ENCODE measurements around the gene RBM33. TPM values are rescaled to one million over a fixed set of nuclear protein-coding genes. Genes with fewer than 3 reads are reported as not detected.

RBM33 gene
- total and polyA plus RNA-seq, 2 of the 13 experiments (the other 11 are each of a cell fraction or from before 2014, with no cell fraction given), result 12.4 to 28.9 TPM

DNA sequence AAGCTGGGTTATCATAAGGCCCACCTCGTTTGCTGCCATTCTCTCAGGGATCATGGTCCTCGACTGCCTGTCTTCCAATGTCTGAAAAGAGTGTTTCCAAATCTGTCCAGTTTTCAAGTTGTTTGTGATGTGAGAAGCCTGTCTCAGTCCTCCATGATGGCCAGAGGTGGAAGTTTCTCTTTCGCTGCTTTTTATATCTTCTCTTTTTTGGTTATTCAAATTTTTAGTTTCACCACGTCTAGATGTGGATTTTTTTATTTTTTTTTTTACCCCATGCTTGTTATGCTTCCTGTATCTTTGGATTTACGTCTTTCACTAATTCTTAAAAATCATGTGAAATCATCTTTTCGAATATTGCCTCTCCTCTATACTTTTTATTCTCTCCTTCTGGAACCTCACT lies 6.1 kb upstream of the RBM33 start (continued):
- TF ChIP-seq KMT2B (CRISPR knock-in tag; IDR thresholded peaks at IDR 0.05), result no peak
- TF ChIP-seq, protein P1, sequence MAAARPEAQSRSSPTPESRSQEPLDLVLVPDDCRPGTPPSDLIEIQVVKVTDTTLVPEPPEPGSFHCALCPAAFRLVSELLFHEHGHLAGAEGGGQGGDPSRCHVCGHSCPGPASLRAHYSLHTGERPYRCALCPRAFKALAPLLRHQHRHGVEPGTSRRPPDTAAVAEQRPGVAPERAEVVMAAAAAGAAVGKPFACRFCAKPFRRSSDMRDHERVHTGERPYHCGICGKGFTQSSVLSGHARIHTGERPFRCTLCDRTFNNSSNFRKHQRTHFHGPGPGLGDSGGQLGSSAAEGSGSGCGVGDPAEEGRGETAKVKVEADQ (CRISPR knock-in tag; IDR thresholded peaks at IDR 0.05; ENCODE audit: borderline replicate concordance), result no peak

DNA sequence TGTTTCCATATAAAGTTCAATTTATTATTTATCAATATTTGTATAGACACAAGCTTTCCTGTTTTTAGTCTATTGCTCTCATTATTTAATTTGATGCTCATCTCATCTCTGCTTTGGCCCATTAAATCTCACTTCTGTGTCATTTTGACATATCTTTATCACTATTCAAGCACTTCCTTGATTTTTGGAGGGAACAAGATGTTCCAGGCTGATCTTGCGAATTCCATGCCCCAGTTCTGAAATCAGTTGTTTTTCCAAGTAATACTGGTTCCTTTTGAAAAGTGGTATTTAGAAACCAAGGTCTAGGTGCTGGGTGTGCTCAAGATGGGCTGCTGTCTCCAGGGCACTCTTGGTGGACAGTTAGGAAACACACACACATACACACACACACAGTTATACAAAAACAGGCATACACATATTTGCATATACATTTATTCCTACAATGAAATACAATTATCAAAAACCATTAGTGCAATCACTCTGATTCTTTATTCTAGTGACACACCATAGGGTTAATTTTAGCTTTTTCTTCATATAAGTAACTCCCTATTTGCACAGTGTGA lies 4.4 kb upstream of the RBM33 start:
- H3K27ac ChIP-seq (ENCODE audit: extremely low read length, insufficient read depth, low read length), result no peak overlapping the region
- no peak for ATAC-seq
- peaks cover 10% of the 10 kb centered on the region; the same call in 1 of the 2 replicates for H3K9me3 ChIP-seq (ENCODE audit: low read length)
- ChIA-PET POLR2A (no interaction called here), CTCF (ENCODE audit: low intra/inter-chr PET ratio, low total read pairs) (no interaction called here)
- intact Hi-C loops (cut with micrococcal nuclease; ENCODE audit: unreplicated experiment), result no loop called here
- peaks cover 21% of the 10 kb centered on the region for H3K4me1 ChIP-seq (ENCODE audit: insufficient read depth, low read length)
- in situ Hi-C loops (cut with HindIII; ENCODE audit: extremely low pct_ligation_motif_present, low pct_unique_long_range_greater_than_20kb), result no loop called here
- H3K27me3 ChIP-seq (ENCODE audit: control insufficient read depth in 1 of 2, insufficient read depth in 2 of 2, low read length in 2 of 2), result no peaks in the 10 kb centered on the region; a peak in 1 of 5 replicates
- TF ChIP-seq TBL1XR1 (IDR thresholded peaks at IDR 0.05; ENCODE audit: borderline replicate concordance, low read length, partially characterized antibody), result no peak
- no peak for TF ChIP-seq ZNF138 (CRISPR knock-in tag; IDR thresholded peaks at IDR 0.05; ENCODE audit: low read depth)
- TF ChIP-seq ZNF605 (CRISPR knock-in tag; IDR thresholded peaks at IDR 0.05), result peak; percentile 91; the same call in 1 of the 2 replicates
- TF ChIP-seq ATF1 (CRISPR knock-in tag; IDR thresholded peaks at IDR 0.05), result no peak
- H3K4me2 ChIP-seq (ENCODE audit: low read depth, low read length), result no peak overlapping the region
- DNase-seq (ENCODE audit: low spot score), result no peak
- BruUV-seq (replicated peaks), result no TSS peak
- H2AFZ ChIP-seq (ENCODE audit: low read length), result no peak overlapping the region
- 96% methylated on average over 1 of the region's 1 CpG for WGBS (ENCODE audit: low lambda C conversion rate)
- no peaks in the 10 kb centered on the region for H4K20me1 ChIP-seq (ENCODE audit: insufficient read depth, low read length)
- H3K79me2 ChIP-seq (ENCODE audit: insufficient read depth, low read length), result peaks cover 11% of the 10 kb centered on the region
- H3K36me3 ChIP-seq (replicated peaks in 1 of 2; ENCODE audit: control insufficient read depth in 1 of 2, insufficient read depth in 2 of 2, low read length in 2 of 2), result peaks cover 0 to 4% of the 10 kb centered on the region in 2 experiments; a peak in 4 of 5 replicates
- no peak overlapping the region for H3K9ac ChIP-seq (ENCODE audit: insufficient read depth, low read depth, low read length)
- no peak overlapping the region for H3K4me3 ChIP-seq (replicated peaks in 1 of 3; ENCODE audit: insufficient read depth in 1 of 3, low read depth in 2 of 3, low read length in 3 of 3)
- FAIRE-seq, result no peak
